ENCODE measurements around the gene LPIN1.

DNA sequence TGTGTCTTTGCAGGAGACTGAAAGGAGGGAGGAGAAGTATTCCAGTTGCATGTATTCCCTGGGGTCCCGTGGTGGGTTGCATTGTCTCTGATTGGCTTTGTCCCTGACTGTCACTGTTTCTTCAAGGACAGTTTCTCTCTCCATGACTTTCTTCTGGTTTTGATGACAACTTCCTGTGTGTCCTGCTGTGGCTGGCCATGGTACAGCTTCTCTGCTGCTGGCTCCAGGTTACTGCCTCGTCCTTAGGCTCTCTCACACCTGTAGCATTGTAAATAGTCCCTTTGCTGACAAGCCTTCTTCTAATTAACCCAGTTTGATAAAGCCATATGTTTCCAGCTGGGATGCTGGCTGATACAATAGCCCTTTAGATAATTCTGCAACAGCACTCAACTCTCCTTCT, 129.0 kb downstream of the LPIN1 start:
- no peak for TF ChIP-seq POLR2A (IDR thresholded peaks at IDR 0.05)
- TF ChIP-seq, protein P1, sequence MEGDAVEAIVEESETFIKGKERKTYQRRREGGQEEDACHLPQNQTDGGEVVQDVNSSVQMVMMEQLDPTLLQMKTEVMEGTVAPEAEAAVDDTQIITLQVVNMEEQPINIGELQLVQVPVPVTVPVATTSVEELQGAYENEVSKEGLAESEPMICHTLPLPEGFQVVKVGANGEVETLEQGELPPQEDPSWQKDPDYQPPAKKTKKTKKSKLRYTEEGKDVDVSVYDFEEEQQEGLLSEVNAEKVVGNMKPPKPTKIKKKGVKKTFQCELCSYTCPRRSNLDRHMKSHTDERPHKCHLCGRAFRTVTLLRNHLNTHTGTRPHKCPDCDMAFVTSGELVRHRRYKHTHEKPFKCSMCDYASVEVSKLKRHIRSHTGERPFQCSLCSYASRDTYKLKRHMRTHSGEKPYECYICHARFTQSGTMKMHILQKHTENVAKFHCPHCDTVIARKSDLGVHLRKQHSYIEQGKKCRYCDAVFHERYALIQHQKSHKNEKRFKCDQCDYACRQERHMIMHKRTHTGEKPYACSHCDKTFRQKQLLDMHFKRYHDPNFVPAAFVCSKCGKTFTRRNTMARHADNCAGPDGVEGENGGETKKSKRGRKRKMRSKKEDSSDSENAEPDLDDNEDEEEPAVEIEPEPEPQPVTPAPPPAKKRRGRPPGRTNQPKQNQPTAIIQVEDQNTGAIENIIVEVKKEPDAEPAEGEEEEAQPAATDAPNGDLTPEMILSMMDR (IDR thresholded peaks at IDR 0.05) = no peak
